Fibroblast of lung (primary cell): ENCODE results near the gene CDS2. TPM values are rescaled to one million over a fixed set of nuclear protein-coding genes. Genes with fewer than 3 reads are reported as not detected.
A peak's percentile ranks its signal among the peaks of the same experiment; 100 is the strongest.

Experiments used
- DNase-seq, 2 donors: peaks; one replicate each; pipeline versions ENCODE4 v3.0.0 to v3.0.0-alpha.2; 2010; ENCODE audit warnings: low read depth in 2 of 2
- H2AFZ ChIP-seq: 2 replicates; pipeline ENCODE4 v1.5.1; 2012; ENCODE audit warnings: low read length, control low read depth, inconsistent platforms
- H3K27ac ChIP-seq: 2 replicates; pipeline ENCODE4 v1.5.1; 2011; ENCODE audit warnings: low read length, control low read depth; ENCODE audit not compliant: insufficient read depth
- H3K27me3 ChIP-seq: 2 replicates; pipeline ENCODE4 v1.5.1; 2011; ENCODE audit warnings: mild to moderate bottlenecking, low read length; ENCODE audit not compliant: control insufficient read depth, insufficient read depth
- H3K36me3 ChIP-seq: 2 replicates; pipeline ENCODE4 v1.5.1; 2011; ENCODE audit warnings: low read length; ENCODE audit not compliant: control insufficient read depth, insufficient read depth
- H3K4me1 ChIP-seq: 2 replicates; pipeline ENCODE4 v1.5.1; 2011; ENCODE audit warnings: low read length; ENCODE audit not compliant: control insufficient read depth, insufficient read depth; ENCODE audit errors: extremely low read depth
- H3K4me2 ChIP-seq: 2 replicates; pipeline ENCODE4 v1.5.1; 2011; ENCODE audit warnings: low read length, control low read depth; ENCODE audit not compliant: insufficient read depth; ENCODE audit errors: extremely low read depth
- H3K4me3 ChIP-seq, 4 experiments: fragments of 200-600 bp in 1 of 4; sonication (generic) in 1 of 4; replicated peaks in 1 of 4; 2 replicates each; pipeline ENCODE4 v1.5.1; 2011 to 2016; ENCODE audit warnings: low read length in 4 of 4, low read depth in 3 of 4, mild to moderate bottlenecking in 3 of 4, control low read depth in 2 of 4, inconsistent platforms in 1 of 4, mixed read lengths in 1 of 4; ENCODE audit not compliant: insufficient read depth in 1 of 4; ENCODE audit errors: control extremely low read depth in 1 of 4
- H3K79me2 ChIP-seq: 2 replicates; pipeline ENCODE4 v1.5.1; 2012; ENCODE audit warnings: mild to moderate bottlenecking, low read length, inconsistent platforms; ENCODE audit not compliant: control insufficient read depth, insufficient read depth
- H3K9ac ChIP-seq: 2 replicates; pipeline ENCODE4 v1.5.1; 2011; ENCODE audit warnings: mild to moderate bottlenecking, low read length, control low read depth; ENCODE audit not compliant: insufficient read depth
- H3K9me3 ChIP-seq: 2 replicates; pipeline ENCODE4 v1.5.1; 2012; ENCODE audit warnings: low read depth, low read length; ENCODE audit not compliant: control insufficient read depth, insufficient read depth
- H4K20me1 ChIP-seq: 2 replicates; pipeline ENCODE4 v1.5.1; 2011; ENCODE audit warnings: low read length; ENCODE audit not compliant: control insufficient read depth, insufficient read depth; ENCODE audit errors: extremely low read depth
- CTCF ChIP-seq, 2 donors: IDR thresholded peaks in 1 of 2; conservative IDR thresholded peaks in 1 of 2; 1 replicate in 1 of 2; 2 replicates in 1 of 2; pipeline ENCODE4 v1.5.1; 2011 to 2012; ENCODE audit warnings: low read length in 2 of 2, control low read depth in 1 of 2, inconsistent platforms in 1 of 2, low read depth in 1 of 2, mild to moderate bottlenecking in 1 of 2
- EZH2 ChIP-seq: IDR thresholded peaks from 2 replicates; pipeline ENCODE4 v1.5.1; 2012; ENCODE audit warnings: low read length, control low read depth, mild to moderate bottlenecking; ENCODE audit errors: missing control alignments
- polyA plus RNA-seq, 2 donors: library from polyadenylated mRNA; depleted of rRNA in 1 of 2; stranded (reverse) in 1 of 2; unstranded in 1 of 2; fragments of >200 nt; gene quantifications; 2 replicates each; pipeline ENCODE4 v1.2.1, GENCODE V29; 2011 to 2012; ENCODE audit warnings: missing spikeins in 1 of 2
- total RNA-seq: library from RNA; depleted of rRNA; stranded (reverse); fragments of >200 nt; gene quantifications from 2 replicates; pipeline ENCODE4 v1.2.1, GENCODE V29; 2014

The CDS2 gene
- total and polyA plus RNA-seq, 2 donors (not counting 1 experiment from before 2014, with no cell fraction given) = 32.7 to 59.7 TPM

DNA sequence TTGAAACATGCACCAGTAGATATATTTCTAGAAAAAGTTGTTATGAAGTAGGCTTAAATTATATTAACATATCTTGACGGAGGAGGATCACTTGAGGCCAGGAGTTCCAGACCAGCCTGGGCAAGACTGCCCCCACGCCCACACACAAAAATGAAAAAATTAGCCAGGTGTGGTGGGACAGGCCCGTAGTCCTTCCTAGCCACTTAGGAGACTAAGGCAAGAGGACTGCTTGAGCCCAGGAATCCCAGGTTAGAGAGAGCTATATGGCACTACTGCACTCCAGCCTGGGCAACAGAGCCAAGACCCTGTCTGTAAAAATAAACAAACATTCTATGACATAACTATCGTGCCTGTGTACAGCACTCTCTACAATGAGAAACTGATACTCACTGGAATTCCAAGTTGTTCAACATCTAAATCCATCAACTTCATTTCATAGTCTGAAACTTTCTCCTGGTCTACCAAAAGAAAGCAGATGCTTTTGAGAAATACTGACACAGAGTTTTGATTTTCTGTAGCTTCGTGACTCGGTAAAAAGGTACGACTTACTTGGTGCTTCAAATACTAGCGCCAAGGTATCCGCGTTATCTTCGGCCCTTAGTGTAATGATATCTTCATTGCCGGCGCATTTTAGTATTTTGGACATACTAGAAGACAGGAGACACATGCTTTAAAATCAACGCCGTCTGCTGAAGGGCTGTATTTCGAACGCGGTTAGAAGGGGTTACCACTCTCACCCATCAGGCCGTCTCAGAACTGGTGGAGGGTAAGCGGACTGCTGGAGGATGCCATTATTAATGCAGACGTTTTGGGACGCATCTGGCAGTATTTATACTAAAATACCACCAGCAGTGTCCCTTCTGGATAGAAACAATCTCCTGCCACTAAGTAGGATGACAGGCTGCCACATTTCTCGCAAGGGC lies 8.3 kb upstream of the CDS2 start:
- H3K27ac ChIP-seq = peak overlapping the region; percentile 89
- no peak for TF ChIP-seq CTCF (conservative IDR thresholded peaks at IDR 0.05 in 1 of 2, IDR thresholded peaks at IDR 0.05 in 1 of 2; ENCODE audit: low read depth in 1 of 2, low read length in 2 of 2)
- TF ChIP-seq EZH2 = no peak
- H3K79me2 ChIP-seq = peaks cover 37% of the 10 kb centered on the region
- peak in 1 of 2 donors; percentile 3 for DNase-seq
- no peaks in the 10 kb centered on the region for H3K27me3 ChIP-seq
- peaks cover 6% of the 10 kb centered on the region for H3K4me1 ChIP-seq
- no peak overlapping the region for H2AFZ ChIP-seq
- peaks cover 3% of the 10 kb centered on the region for H3K36me3 ChIP-seq
- no peaks in the 10 kb centered on the region for H4K20me1 ChIP-seq
- peak overlapping the region; percentile 80 to 96 (median 86) for H3K4me3 ChIP-seq
- H3K9ac ChIP-seq = peak overlapping the region; percentile 84
- no peaks in the 10 kb centered on the region for H3K9me3 ChIP-seq
- peak overlapping the region; percentile 81 for H3K4me2 ChIP-seq

DNA sequence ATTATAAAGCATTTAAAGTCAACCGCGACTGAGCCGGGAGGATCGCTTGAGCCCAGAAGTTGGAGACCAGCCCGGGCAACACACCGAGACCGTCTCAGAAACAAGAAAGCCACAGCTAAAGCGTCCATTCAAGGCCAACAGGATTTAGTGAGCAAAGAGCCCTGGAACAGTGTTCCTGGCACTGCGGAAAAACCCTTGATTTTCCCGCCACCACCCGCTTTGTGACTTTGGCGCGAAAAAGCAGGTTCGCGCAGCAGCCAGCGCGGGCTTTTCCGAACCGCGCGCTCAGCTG lies 7.7 kb upstream of the CDS2 start:
- H3K4me1 ChIP-seq = peaks cover 4% of the 10 kb centered on the region
- DNase-seq = no peak
- H3K9me3 ChIP-seq = no peaks in the 10 kb centered on the region
- no peak for TF ChIP-seq CTCF (conservative IDR thresholded peaks at IDR 0.05 in 1 of 2, IDR thresholded peaks at IDR 0.05 in 1 of 2; ENCODE audit: low read depth in 1 of 2, low read length in 2 of 2)
- no peak for TF ChIP-seq EZH2
- H3K36me3 ChIP-seq = peaks cover 3% of the 10 kb centered on the region
- H3K27ac ChIP-seq = peak overlapping the region; percentile 89
- H3K4me2 ChIP-seq = peak overlapping the region; percentile 81
- peak overlapping the region; percentile 84 for H3K9ac ChIP-seq
- peak overlapping the region; percentile 80 to 96 (median 86) for H3K4me3 ChIP-seq
- H2AFZ ChIP-seq = no peak overlapping the region
- no peaks in the 10 kb centered on the region for H4K20me1 ChIP-seq
- H3K79me2 ChIP-seq = peaks cover 37% of the 10 kb centered on the region
- no peaks in the 10 kb centered on the region for H3K27me3 ChIP-seq

DNA sequence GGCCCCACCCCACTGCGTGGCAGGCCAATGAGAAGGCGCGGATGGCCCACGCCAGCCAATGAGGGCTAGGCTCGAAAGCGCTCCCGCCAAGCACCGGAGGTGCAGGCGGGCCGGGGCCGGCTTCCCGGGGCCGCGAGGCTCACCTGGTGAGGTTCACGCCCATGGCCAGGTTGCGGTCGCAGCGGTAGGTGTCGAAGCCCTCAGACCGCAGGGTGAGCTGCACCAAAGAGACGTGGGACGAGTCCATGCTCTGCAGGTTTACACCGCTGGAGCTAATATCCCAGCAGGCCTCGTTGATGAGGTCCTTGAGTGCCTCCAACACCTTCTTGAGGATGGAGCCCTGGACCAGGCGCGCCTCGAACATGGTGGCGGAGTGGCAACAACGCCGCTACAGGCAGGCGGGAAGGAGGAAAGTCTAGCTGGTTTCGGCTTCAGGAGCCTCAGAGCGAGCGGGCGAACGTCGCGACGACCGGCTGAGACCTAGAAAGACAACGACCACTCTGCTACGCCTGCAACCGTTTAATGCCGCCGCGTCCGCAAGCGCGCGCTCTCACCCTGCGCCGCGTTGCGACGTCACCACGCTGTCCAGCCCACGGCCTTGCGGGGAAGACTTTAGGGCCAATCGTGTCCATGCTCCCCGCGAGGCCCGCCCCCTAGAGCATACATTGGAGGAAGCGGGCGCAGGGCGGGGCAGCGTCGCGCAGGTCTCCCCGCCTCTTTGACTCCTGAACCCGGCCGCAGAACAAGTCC lies 7.2 kb upstream of the CDS2 start, which contains the start of gene PCNA:
PCNA (minus strand) TSS at position 524 of the 750 bp plus-strand sequence; CDS start at position 364, 160 bp downstream.
- peak within 1 kb of the TSS; percentile 81 for H3K4me2 ChIP-seq
- H3K4me3 ChIP-seq = peak within 1 kb of the TSS; percentile 80 to 96 (median 86)
- no peaks in the 10 kb centered on the region for H4K20me1 ChIP-seq
- peak within 1 kb of the TSS; percentile 89 for H3K27ac ChIP-seq
- peaks cover 3% of the 10 kb centered on the region for H3K36me3 ChIP-seq
- no peaks in the 10 kb centered on the region for H3K27me3 ChIP-seq
- peak within 1 kb of the TSS; percentile 84 for H3K9ac ChIP-seq
- DNase-seq = peak; percentile 96 to 98
- peaks cover 4% of the 10 kb centered on the region for H3K4me1 ChIP-seq
- H3K9me3 ChIP-seq = no peaks in the 10 kb centered on the region
- TF ChIP-seq EZH2 = no peak
- TF ChIP-seq CTCF (conservative IDR thresholded peaks at IDR 0.05 in 1 of 2, IDR thresholded peaks at IDR 0.05 in 1 of 2; ENCODE audit: low read depth in 1 of 2, low read length in 2 of 2) = no peak
- H2AFZ ChIP-seq = peak within 1 kb of the TSS; percentile 88
- peaks cover 37% of the 10 kb centered on the region for H3K79me2 ChIP-seq
